Measurements from ENCODE around the gene KDM5B. TPM values are rescaled to one million over a fixed set of nuclear protein-coding genes. Genes with fewer than 3 reads are reported as not detected.
A peak's percentile ranks its signal among the peaks of the same experiment; 100 is the strongest.

Gene KDM5B
- total RNA-seq, result 100 to 1,000 TPM in 1 of 4 donors, 10 to 100 TPM in 3; 21.8 to 180 (median 47.1) TPM

DNA sequence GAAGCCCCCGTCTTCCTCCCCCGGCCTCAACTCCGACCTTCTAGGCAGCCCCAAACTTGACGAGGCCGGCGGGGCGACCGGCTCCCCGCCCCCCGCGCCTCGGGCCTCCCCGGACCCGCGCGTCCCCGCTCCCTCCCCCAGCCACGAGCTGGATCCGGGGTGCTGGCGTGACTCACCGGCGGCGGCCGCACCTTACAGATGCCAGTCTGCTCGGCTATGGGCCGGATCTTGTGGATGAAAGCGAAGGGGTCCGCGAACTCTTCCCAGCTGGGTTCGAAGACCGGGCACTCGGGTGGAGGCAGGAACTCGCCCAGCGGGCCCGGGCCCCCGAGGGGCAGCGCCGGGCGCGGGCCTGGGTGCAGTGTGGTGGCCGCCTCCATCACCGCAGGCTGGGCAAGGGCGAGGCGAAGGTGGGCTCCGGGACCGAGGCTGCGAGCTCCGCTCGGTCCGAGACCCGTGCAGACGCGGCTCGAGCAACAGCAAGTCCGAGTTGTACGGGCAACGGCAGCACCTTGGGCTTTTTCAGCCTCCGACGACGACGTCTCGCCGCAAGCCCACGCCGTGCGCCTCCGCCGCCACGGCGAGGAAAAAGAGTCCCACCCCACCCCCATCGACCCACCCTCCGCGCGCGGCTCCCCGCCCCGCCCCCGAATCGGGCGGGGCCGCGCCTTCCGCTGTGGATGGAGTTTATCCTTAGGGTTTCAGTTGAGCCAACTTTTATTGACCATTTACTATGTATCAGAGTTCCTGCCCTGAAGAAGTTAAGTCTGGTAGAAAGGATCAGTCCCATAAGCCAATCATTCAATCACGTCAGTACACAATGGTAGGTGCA, at the start of gene KDM5B:
KDM5B (minus strand) TSS at position 496 of the 832 bp plus-strand sequence; CDS start at position 380, 116 bp downstream.
- peak; percentile 69 to 76 for DNase-seq
- Histone ChIP-seq H3K27me3 (no peaks in the 10 kb centered on the region), H3K36me3 (no peaks in the 10 kb centered on the region), H3K9me3 (no peaks in the 10 kb centered on the region), H3K4me1 (no peaks in the 10 kb centered on the region), H3K27ac (peak within 1 kb of the TSS; percentile 86 to 92), H3K4me3 (peak within 1 kb of the TSS; percentile 73 to 84)
- intact Hi-C loops (cut with DNase I; ENCODE audit: low total_unique reads), result loop anchor here (5.0 kb wide), 1 partner anchor 79 kb away; the partner anchor contains the start of gene RABIF
- TF ChIP-seq CTCF (IDR thresholded peaks at IDR 0.05) (no peak), POLR2A (IDR thresholded peaks at IDR 0.05) (peak; percentile 47 to 85)

DNA sequence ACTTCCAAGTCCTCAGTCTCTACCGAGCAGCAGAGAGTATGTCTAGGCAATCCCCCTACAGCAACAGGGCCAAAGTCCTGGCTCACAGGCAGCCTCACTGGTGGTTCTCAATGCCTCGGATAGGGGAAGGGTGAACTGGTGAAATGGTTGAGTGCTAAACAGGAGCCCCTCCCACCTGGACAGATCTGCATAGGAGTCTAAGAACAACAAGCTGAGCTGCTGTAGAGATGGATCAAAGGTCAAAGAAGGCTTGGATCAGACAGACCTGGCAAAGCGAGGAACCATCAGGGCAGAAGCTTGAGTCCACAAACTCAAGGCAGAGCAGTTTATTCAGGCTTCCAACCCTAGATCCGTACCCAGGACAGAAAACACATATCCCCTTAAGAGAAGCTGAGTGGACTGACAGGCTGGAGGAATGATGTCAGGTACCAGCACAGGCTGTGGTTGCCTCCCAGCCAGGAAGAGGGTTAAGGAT, 49.0 kb upstream of the KDM5B start:
- Histone ChIP-seq H3K36me3 (no peaks in the 10 kb centered on the region), H3K4me3 (no peak overlapping the region), H3K27me3 (no peaks in the 10 kb centered on the region), H3K4me1 (peaks cover 0 to 4% of the 10 kb centered on the region in 2 donors), H3K9me3 (no peaks in the 10 kb centered on the region), H3K27ac (peak overlapping the region in 1 of 2 donors; percentile 83)
- intact Hi-C loops (cut with DNase I; ENCODE audit: low total_unique reads), result no loop called here
- TF ChIP-seq CTCF (IDR thresholded peaks at IDR 0.05), result no peak
- no peak for TF ChIP-seq POLR2A (IDR thresholded peaks at IDR 0.05)
- DNase-seq, result no peak

- Histone ChIP-seq H3K4me3 (no peak overlapping the region), H3K27ac (no peak overlapping the region), H3K4me1 (no peaks in the 10 kb centered on the region), H3K9me3 (no peaks in the 10 kb centered on the region), H3K27me3 (no peaks in the 10 kb centered on the region), H3K36me3 (no peaks in the 10 kb centered on the region)
- no peak for TF ChIP-seq CTCF (IDR thresholded peaks at IDR 0.05)
- no peak for TF ChIP-seq POLR2A (IDR thresholded peaks at IDR 0.05)
- intact Hi-C loops (cut with DNase I; ENCODE audit: low total_unique reads), result no loop called here
- DNase-seq, result no peak
Measured at GRCh38 chr1:202856014-202856413, 47.8 kb upstream of the KDM5B start.

DNA sequence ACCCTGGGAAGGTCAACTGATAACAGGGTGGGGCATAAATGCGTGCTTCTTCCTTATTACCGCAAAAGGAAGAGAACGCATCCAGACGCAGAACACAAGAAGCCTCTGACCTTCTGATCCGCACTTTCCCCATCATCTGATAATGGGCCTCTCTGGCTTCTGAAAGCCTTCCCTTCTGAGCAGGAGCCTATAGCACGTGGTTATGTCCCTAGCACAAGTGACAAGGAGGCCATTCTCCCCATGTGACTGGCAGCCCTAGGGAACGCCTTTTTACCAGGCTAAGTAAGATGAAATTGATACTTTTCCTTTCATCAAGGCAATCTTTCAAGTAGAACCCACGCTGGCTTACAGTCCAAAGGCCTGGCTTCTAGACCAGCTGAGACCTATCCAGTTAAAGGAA, 46.6 kb upstream of the KDM5B start:
- DNase-seq, result no peak
- H3K9me3 ChIP-seq, result no peaks in the 10 kb centered on the region

More for the DNA sequence above, 46.6 kb upstream of the KDM5B start:
- no peak for TF ChIP-seq CTCF (IDR thresholded peaks at IDR 0.05)
- no peak for TF ChIP-seq POLR2A (IDR thresholded peaks at IDR 0.05)
- intact Hi-C loops (cut with DNase I; ENCODE audit: low total_unique reads), result no loop called here
- Histone ChIP-seq H3K36me3 (no peaks in the 10 kb centered on the region), H3K4me3 (no peak overlapping the region), H3K27me3 (no peaks in the 10 kb centered on the region), H3K4me1 (no peaks in the 10 kb centered on the region), H3K27ac (no peak overlapping the region)

Data from uterus (tissue), 4 donors.